22Rv1 (cell line): ENCODE measurements around the gene PLEK.
"Not testable (repeated sequence)": the region's sequence is repeated elsewhere in the genome, so short reads cannot be mapped to it uniquely, and the experiment has no call there.

Experiments
- ZFX ChIP-seq: fragments of 450-650 bp; IDR thresholded peaks from 2 replicates; pipeline ENCODE4 v1.6.1; 2017; ENCODE audit warnings: antibody characterized with exemption, borderline replicate concordance
- TF ChIP-seq, protein P1 (sequence below): fragments of 450-650 bp; IDR thresholded peaks from 2 replicates; pipeline ENCODE4 v1.5.1; 2017; ENCODE audit warnings: mild to moderate bottlenecking

DNA sequence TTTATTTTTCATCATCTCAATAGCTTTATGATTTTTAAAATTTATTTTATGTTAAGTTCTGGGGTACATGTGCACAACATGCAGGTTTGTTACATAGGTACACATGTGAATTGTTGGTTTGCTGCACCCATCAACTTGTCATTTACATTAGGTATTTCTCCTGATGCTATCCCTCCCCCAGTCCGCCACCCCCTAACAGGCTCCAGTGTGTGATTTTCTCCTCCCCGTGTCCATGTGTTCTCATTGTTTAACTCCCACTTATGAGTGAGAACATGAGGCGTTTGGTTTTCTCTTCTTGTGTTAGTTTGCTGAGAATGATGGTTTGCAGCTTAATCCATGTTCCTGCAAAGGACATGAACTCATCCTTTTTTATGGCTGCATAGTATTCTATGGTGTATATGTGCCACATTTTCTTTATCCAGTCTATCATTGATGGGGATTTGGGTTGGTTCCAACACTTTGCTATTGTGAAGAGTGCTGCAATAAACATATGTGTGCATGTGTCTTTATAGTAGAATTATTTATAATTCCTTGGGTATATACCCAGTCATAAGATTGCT is 32.7 kb downstream of the PLEK start:
- TF ChIP-seq, protein P1, sequence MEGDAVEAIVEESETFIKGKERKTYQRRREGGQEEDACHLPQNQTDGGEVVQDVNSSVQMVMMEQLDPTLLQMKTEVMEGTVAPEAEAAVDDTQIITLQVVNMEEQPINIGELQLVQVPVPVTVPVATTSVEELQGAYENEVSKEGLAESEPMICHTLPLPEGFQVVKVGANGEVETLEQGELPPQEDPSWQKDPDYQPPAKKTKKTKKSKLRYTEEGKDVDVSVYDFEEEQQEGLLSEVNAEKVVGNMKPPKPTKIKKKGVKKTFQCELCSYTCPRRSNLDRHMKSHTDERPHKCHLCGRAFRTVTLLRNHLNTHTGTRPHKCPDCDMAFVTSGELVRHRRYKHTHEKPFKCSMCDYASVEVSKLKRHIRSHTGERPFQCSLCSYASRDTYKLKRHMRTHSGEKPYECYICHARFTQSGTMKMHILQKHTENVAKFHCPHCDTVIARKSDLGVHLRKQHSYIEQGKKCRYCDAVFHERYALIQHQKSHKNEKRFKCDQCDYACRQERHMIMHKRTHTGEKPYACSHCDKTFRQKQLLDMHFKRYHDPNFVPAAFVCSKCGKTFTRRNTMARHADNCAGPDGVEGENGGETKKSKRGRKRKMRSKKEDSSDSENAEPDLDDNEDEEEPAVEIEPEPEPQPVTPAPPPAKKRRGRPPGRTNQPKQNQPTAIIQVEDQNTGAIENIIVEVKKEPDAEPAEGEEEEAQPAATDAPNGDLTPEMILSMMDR: not testable (repeated sequence)
- TF ChIP-seq ZFX: not testable (repeated sequence)
